DOHH2 (cell line): Measurements from ENCODE around the gene CCR6.

Experiments used
- EZH2phosphoT487 ChIP-seq: fragments of 200-600 bp; sonication (generic); IDR thresholded peaks from 2 replicates; pipeline ENCODE4 v1.6.1; 2017; ENCODE audit warnings: borderline replicate concordance, mild to moderate bottlenecking, antibody characterized with exemption, low read length, moderate library complexity, mixed read lengths
- TF ChIP-seq, protein P1 (sequence below): fragments of 200-600 bp; sonication (generic); IDR thresholded peaks from one replicate; pipeline ENCODE4 v1.5.1; 2014; ENCODE audit warnings: antibody characterized with exemption, mild to moderate bottlenecking, low read depth, low read length; ENCODE audit not compliant: poor library complexity, severe bottlenecking

DNA sequence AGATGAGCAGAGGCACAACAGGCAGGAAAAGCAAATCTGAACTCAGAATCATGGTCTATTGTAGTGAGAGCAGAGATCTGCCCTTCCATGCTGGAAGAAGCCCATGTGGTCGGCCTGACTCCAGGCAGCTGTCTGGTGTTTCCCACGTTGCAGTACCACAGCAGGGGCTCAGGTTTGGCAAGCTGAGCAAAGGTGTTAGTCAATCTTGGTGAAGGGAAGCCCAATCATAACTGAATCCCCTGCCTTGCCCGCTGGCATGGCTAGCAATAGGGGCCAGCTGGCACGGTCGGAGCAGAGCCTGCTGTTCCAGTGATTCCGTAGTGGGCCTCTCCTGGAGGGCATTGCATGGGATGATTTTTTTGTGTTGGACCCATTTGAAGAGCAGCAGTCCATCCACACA is 17.8 kb upstream of the CCR6 start:
- TF ChIP-seq, protein P1, sequence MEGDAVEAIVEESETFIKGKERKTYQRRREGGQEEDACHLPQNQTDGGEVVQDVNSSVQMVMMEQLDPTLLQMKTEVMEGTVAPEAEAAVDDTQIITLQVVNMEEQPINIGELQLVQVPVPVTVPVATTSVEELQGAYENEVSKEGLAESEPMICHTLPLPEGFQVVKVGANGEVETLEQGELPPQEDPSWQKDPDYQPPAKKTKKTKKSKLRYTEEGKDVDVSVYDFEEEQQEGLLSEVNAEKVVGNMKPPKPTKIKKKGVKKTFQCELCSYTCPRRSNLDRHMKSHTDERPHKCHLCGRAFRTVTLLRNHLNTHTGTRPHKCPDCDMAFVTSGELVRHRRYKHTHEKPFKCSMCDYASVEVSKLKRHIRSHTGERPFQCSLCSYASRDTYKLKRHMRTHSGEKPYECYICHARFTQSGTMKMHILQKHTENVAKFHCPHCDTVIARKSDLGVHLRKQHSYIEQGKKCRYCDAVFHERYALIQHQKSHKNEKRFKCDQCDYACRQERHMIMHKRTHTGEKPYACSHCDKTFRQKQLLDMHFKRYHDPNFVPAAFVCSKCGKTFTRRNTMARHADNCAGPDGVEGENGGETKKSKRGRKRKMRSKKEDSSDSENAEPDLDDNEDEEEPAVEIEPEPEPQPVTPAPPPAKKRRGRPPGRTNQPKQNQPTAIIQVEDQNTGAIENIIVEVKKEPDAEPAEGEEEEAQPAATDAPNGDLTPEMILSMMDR, result no peak
- no peak for TF ChIP-seq EZH2phosphoT487
